GM21526 (cell line): ENCODE results near the gene ZNF76.
A peak's percentile ranks its signal among the peaks of the same experiment; 100 is the strongest.
"Not testable (repeated sequence)": the region's sequence is repeated elsewhere in the genome, so short reads cannot be mapped to it uniquely, and the experiment has no call there.

Experiments
- ATAC-seq: cut with Tn5 transposase; IDR thresholded peaks from one replicate; pipeline ENCODE4 v1.9.1; 2021; ENCODE audit warnings: moderate library complexity; ENCODE audit not compliant: unreplicated experiment, low FRiP score

ZNF76 gene

GRCh38 chr6:35320031-35320410 is 60.5 kb downstream of the ZNF76 start:
- no peak for ATAC-seq

- no peak for ATAC-seq
Observed at GRCh38 chr6:35321091-35321490, 61.6 kb downstream of the ZNF76 start.

GRCh38 chr6:35327349-35328027 is 68.0 kb downstream of the ZNF76 start:
- ATAC-seq, result peak; percentile 68

GRCh38 chr6:35328108-35328723 is 68.7 kb downstream of the ZNF76 start:
- no peak for ATAC-seq

GRCh38 chr6:35328965-35329364 is 69.4 kb downstream of the ZNF76 start:
- ATAC-seq, result not testable (repeated sequence)

GRCh38 chr6:35330541-35331119 is 71.1 kb downstream of the ZNF76 start:
- no peak for ATAC-seq

GRCh38 chr6:35332074-35332887 is 72.7 kb downstream of the ZNF76 start:
- ATAC-seq, result not testable (repeated sequence)

GRCh38 chr6:35341557-35341956 is 82.0 kb downstream of the ZNF76 start:
- no peak for ATAC-seq

GRCh38 chr6:35342258-35343091 is 82.9 kb downstream of the ZNF76 start, which contains the start of gene PPARD:
TSS of gene PPARD (plus strand) at chr6:35342558. CDS start at chr6:35411088, 68,530 bp downstream.
- ATAC-seq, result peak; percentile 92

GRCh38 chr6:35343092-35343834 is 83.7 kb downstream of the ZNF76 start:
- ATAC-seq, result no peak

- no peak for ATAC-seq
Observed at GRCh38 chr6:35343835-35344550, 84.5 kb downstream of the ZNF76 start.
